HG03108 (cell line): ENCODE measurements around the gene CEMIP.

ENCODE experiments used
- ATAC-seq: cut with Tn5 transposase; IDR thresholded peaks from one replicate; pipeline ENCODE4 v1.9.1; 2021; ENCODE audit warnings: moderate library complexity; ENCODE audit not compliant: unreplicated experiment

Gene CEMIP

GRCh38 chr15:80780416-80781221, 1.4 kb downstream of the CEMIP start:
- ATAC-seq, result no peak

DNA sequence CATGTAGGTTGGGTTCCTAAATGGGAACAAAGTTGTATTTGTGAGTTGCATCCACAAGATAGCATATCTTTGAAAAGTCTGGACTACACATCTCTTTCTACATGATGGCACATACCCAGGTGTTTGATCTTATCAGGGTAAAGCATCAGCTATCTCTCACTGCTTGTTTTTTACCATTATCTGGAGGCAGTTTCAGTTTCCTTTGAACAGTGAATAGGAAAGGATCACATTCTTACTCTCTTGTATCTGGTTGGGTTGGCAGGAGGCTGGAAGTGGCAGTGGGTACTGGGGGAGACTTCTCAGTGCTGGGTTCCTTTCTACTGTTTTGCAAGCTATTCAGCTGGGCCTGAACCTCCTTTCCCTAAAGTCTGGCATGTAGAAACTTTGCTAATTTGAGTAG, 4.1 kb downstream of the CEMIP start:
- no peak for ATAC-seq

GRCh38 chr15:80785335-80785734, 6.2 kb downstream of the CEMIP start:
- no peak for ATAC-seq

DNA sequence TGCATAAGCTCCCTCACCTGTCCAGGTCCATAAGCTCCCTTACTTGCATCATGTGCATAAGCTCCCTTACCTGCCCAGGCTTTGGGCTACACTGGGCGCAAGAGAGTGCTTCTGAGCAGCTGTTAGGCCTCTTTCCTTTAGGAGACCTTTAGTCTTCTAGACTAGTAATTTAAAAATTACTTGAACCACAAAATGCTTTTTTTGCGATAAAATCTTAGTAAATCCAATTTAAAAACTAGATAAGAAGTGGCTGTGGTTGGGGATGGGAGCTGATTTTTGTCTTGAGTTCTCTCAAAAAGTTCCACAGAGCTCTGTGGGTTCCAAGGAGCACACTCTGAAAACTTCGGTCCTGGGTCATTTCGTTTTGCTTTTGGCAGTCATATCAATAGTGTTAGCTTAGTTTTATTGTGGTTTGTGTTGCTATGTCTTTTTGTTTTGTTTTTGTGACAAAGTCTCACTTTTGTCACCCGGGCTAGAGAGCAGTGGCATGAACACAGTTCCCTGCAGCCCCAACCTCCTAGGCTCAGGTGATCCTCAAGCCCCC, 6.7 kb downstream of the CEMIP start:
- no peak for ATAC-seq

- ATAC-seq, result no peak
These were observed 8.1 kb downstream of the CEMIP start for GRCh38 chr15:80787316-80787715.

- ATAC-seq, result no peak
These were observed 9.4 kb downstream of the CEMIP start for GRCh38 chr15:80788536-80788935.

- ATAC-seq, result no peak
These were observed 10.1 kb downstream of the CEMIP start for GRCh38 chr15:80789296-80789695.

- no peak for ATAC-seq
These were observed 10.6 kb downstream of the CEMIP start for GRCh38 chr15:80789796-80790195.

DNA sequence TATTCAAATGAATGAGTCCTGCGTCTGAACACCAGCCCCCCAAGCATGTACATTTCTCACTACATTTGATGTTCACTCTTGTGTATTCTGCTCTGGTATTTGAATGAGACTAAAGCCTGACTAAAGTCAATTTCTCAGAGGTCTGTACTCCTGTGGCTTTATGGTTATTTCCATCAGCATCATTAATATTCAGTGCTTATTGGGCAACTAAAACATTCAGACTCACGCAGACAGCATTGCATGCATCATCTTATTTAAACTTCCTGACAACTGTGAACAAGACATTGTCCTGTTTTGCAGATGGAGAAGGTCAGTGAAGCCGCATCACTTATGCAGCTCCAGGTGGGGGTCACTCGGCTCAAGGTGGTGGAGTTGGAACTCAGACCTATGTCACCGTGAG, 11.1 kb downstream of the CEMIP start:
- no peak for ATAC-seq

DNA sequence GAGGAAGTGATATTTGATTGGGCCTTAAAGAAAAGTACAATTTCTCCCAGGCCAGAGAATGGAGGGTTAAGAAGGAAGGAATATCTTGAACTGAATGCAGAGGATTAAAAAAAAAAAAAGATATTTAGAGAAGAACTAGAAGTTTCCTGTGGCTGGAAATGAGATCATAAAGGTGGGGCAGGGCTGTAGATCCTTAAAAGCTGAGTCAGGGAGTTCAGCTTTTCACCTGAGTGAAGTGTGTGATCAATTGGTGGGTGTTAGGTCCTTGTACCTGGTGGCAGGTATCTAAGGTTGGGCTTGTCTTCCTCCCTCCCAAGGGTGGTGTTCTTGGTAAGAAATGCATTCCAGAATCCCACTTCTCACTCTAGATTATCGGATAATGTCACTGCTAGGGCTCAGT, 11.8 kb downstream of the CEMIP start:
- no peak for ATAC-seq

DNA sequence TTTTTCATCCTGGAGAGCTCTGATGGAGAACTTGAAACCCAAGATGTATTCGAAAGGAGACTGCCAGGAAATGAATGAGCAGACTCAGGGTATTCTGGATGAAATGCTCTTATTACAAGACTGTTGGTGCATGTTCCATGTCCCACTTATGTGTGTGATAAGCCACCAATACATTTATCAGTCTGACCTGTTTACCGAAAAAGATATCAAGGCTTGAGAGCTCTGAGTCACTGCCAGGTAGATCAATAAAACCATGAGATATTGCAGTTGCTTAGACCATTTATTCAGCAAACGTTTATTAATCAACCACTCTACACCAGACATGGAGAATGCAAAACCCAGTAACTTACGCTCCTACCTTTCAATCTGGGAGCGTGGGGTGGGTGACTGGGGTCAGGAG, 17.2 kb downstream of the CEMIP start:
- no peak for ATAC-seq

DNA sequence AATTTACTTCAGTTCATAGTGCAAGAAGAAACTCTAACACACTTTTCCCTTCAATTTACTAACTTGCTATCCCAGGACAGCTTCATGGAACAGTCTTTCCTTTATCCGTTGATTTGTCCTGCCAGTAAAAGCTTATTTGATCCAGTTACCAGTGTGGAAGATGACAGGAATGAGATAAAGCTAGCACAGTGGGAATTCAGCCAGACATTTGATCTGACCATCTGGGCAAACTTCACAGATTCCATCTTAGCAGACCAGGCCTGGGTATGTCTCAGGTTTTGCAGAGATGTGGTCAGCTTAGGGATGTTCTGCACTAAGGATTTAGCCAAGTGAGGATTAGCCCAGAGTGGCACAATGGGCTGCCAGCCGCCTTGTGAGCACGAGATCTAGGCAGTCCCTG, 19.7 kb downstream of the CEMIP start:
- no peak for ATAC-seq

GRCh38 chr15:80800067-80800466, 20.9 kb downstream of the CEMIP start:
- ATAC-seq, result no peak

GRCh38 chr15:80801891-80802680, 22.9 kb downstream of the CEMIP start:
- ATAC-seq, result no peak

GRCh38 chr15:80803580-80804525, 24.7 kb downstream of the CEMIP start:
- no peak for ATAC-seq

GRCh38 chr15:80804970-80805495, 25.9 kb downstream of the CEMIP start:
- ATAC-seq, result no peak

- no peak for ATAC-seq
These were observed 32.7 kb downstream of the CEMIP start for GRCh38 chr15:80811781-80812315.

DNA sequence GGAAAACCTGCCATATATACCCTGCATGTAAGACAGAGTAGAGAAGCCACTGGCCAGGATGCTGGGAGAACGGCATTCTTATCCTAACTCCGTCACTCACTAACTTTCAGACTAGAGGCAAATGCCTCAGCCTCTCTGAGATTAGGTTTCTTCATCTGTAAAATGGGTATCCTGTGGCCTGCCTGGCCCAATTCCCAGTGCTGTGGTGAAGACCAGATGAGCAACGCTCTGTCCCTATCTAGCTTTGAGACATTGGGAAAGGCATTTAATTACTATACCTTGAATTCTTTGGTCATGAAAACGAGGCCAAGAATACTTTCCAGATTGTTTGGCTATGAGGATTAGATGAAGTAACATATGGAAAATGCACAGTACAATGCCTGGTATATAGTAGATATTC, 35.9 kb downstream of the CEMIP start:
- no peak for ATAC-seq

GRCh38 chr15:80816049-80816653, 37.0 kb downstream of the CEMIP start:
- ATAC-seq, result no peak

DNA sequence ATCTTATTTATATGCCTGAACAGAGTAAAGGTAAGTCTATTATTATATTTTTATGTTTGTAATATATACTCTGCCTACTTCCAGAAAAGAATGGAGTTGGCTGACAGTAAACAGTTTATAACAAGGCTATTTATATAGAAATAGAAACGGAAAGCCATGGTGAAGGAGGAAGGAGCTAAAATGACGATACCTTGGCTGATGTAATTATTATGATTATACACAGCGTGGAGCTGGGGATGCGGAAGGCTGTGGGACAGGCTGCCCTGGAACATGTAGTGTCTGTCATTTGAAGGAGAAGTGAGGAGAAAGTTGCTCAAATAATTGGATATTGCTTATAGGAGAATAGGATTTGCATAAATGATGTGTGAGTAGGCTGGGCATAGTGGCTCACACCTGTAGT, 37.8 kb downstream of the CEMIP start:
- no peak for ATAC-seq
